GM20431 (cell line): Measurements from ENCODE around the gene RER1.

Experiments
- in situ Hi-C: fragments of 300-500 bp; cut with MseI, MboI; formaldehyde crosslinking; loops from one replicate; pipeline ENCODE4 v1.15.0; 2020; ENCODE audit warnings: low sequenced_read_pairs; ENCODE audit not compliant: unreplicated experiment

The RER1 gene

DNA sequence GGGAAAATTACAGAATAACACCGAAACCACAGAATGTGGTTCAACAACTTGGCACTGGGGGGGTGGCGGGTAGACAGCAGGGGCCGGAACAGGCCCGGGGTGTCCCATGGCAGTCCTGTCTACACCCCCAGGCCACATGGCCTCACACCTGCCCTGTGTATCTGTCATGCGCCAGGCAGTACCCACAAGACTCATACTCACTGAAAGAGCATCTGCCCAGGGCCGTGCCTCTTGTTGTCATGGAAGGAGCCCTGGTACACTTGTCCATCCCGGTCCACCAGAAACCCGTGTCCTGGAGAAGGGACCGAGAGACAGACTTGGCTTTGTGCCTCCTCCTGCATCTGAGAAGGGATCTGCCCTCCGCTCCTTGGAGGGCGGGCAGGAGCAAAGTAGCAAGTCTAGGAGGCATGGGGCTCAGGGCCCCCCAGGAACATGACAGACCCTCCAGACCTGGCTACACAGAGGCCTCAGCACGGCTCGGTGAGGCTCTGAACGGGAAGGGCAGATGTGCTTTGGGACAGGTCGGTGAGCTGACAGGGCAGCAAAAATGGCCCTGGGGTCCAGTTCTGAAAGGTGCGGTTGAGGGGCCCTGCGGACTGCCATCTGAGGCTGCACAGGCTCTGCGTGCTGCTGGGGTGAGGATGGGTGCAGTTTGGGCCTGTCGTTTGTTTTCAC is 5.9 kb upstream of the RER1 start:
- in situ Hi-C loops: loop anchor here (10.0 kb wide), 1 partner anchor 191 kb away; the partner anchor contains the start of gene FAAP20

GRCh38 chr1:2386636-2387611 is 4.7 kb upstream of the RER1 start:
- in situ Hi-C loops: loop anchor here (10.0 kb wide), 1 partner anchor 192 kb away; the partner anchor contains the start of gene FAAP20

DNA sequence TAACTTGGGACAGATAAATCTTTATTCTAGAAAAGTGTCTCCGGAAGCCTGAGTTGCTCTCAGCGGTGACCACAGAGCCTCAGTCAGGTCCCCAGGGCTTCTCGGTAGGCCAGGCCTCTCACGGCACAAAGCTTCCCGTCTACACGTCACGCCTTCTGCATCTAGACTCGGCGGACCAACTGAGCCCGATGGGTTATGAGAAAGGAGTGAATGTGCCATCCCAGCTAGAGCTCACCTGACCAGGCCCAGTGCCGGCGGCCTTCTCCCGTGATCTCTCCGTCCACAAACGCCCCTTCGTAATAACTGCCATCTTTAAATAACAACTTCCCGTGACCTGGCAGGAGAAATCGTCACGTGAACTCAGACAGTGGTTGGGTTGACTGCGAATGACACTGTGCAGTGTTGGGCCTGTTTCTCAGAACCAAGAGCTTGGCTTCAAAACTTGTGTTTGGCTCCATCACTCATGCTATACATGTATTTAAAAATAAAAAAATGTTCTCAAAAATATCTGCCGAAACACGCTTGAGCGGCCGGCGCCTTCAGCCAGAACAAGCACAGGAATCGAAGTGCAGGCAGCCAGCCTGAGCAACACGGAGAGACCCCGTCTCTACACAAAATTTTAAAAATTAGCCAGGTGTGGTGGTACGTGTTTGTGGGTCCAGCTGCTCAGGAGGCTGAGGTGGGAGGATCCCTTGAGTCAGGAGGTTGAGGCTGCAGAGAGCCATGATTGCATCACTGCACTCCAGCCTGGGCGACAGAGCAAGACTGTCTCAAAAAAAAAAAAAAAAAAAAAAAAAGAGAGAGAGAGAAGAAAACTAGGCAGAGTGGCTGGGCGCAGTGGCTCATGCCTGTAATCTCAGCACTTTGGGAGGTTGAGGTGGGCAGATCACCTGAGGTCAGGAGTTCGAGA is 3.4 kb upstream of the RER1 start:
- in situ Hi-C loops: loop anchor here (10.0 kb wide), 1 partner anchor 193 kb away; the partner anchor contains the start of gene FAAP20

DNA sequence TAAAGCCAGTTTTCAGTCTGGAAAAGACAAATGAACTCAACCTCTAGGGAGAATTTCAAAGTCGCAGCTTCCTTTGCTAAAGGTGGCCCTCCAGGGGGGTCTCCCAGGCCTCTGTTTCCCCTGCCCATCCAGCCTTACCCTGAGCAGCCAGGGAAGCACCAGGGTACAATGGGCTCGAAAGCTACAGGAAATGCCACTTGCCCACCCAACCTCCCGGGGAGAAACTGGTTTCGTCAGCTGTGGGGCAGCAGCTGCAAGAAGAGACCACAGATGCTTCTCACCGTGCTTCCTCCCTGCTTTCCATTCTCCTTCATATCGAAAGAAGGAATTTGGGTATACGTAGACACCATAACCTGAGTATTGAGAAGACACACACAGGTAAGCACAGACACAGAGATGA is 2.0 kb upstream of the RER1 start:
- in situ Hi-C loops: loop anchor here (10.0 kb wide), 1 partner anchor 195 kb away; the partner anchor contains the start of gene FAAP20

DNA sequence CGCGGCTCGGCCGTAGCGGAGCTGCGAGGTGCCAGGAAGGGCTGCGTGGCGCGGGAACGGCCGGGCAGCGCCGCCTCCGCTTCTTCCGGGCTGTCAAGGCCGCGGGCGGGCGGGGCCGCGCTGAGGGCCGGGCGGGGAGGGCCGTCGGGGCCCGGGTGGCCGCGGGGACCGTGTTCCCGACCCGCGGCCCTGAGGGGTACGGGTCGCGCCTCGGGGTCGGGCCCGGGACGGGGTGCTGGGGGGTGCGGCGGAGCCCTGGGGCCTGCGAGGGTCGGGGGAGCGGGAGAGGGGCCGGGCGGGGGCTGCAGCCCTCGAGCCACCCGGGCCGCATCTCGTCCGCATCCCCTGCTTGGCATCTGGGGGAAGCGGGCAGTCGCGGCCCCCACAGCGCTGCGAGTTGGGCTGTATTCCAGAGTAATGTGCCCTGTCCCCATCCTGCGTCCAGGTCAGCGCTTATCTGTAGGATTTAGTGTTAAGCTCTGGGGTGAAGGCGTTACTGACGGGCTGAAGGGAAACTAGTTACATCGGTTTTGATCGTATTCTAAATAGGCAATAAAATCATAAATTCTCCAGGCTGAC is 379 bp downstream of the RER1 start:
- in situ Hi-C loops: no loop called here

DNA sequence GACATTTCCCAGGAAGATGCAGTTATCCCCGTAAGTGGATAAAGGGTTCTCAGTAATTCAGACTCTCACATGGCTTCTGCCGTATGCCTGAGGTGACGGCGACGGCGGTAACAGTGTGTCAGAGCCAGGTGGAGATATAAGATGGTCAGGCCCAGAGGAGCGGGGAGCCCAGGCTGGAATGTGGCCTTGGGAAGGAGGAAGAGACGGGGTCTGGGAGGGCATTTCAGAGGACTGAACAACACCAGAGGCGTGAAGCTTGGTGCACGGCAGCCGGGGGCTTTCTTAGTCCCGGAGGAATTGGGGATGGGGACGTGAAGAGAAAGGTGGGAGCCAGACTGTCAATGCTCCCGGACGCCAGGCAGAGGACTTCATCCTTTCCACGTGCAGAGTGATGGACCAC is 1.0 kb downstream of the RER1 start:
- in situ Hi-C loops: no loop called here

DNA sequence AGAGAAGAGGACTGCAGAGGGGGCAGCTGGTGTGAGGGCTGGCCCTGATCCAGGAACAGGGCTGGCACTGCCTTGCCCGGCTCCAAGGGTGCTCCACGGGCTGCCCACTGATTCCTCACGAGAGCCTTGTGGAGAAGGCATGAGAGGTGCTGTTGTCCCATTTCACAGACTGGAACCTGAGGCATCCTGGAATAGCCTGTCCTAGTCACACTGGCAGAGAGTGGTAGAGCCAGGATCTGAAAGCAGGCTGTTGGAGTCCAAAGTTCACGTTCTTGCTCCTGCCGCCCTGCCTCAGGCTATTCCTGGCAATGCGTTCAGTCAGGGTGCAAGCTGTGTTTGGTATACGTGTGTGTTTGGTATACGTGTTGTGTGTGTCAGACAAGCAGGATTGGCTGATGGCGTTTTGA is 1.8 kb downstream of the RER1 start:
- in situ Hi-C loops: no loop called here

GRCh38 chr1:2394220-2394619 is 2.6 kb downstream of the RER1 start:
- in situ Hi-C loops: no loop called here

- in situ Hi-C loops: no loop called here
These were observed 3.1 kb downstream of the RER1 start for GRCh38 chr1:2394761-2395160.

DNA sequence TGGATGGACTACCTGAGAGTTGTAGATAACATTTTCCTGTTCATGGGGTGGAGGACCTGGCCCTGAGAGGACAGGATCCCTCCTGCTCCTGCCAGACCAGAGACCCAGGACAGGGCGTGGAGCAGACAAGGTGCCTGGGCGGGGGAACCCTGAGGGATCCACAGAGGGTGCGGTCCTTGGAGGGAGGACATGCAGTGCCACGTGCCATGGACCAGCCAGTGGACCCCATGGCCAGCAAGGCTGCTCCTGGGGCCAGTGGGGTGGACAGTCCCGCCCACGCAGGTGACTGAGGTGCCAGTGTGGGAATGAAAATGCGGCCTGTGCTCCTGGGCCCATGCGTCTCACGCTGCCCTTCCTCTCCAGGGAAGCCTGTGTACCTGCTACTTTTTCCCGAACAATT is 3.6 kb downstream of the RER1 start:
- in situ Hi-C loops: no loop called here

- in situ Hi-C loops: no loop called here
These were observed 4.4 kb downstream of the RER1 start for GRCh38 chr1:2396059-2396458.

GRCh38 chr1:2396476-2396875 is 4.8 kb downstream of the RER1 start:
- in situ Hi-C loops: no loop called here

DNA sequence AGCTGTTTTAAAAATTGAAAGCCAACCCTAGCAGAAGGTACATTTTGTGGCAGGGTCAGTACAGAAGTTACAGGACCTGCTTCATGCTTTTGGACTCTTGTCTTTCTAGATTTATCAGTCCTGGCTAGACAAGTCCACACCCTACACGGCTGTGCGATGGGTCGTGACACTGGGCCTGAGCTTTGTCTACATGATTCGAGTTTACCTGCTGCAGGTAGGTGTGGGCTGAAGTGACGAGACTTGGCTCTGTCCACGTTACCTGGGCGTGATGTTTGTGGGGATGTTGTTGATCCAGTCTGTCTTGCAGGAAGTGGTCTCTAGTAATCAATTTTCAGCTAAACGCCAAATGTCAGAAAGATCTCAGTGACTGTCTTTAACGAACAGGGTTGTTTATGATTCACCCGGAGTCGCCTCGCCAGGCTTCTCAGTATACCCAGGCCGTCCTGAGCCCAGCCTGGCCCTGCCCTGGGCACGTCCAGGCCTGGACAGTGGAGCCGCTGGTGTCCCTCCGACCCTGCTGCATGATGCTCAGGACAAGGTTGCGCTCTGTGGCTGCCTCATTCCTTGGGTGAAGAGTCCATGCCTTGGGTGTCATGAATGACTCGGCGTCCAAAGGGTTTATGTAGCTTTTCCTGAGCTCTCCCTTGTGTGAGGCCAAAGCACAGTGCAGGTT is 5.5 kb downstream of the RER1 start:
- in situ Hi-C loops: no loop called here

- in situ Hi-C loops: no loop called here
These were observed 7.2 kb downstream of the RER1 start for GRCh38 chr1:2398871-2399270.

DNA sequence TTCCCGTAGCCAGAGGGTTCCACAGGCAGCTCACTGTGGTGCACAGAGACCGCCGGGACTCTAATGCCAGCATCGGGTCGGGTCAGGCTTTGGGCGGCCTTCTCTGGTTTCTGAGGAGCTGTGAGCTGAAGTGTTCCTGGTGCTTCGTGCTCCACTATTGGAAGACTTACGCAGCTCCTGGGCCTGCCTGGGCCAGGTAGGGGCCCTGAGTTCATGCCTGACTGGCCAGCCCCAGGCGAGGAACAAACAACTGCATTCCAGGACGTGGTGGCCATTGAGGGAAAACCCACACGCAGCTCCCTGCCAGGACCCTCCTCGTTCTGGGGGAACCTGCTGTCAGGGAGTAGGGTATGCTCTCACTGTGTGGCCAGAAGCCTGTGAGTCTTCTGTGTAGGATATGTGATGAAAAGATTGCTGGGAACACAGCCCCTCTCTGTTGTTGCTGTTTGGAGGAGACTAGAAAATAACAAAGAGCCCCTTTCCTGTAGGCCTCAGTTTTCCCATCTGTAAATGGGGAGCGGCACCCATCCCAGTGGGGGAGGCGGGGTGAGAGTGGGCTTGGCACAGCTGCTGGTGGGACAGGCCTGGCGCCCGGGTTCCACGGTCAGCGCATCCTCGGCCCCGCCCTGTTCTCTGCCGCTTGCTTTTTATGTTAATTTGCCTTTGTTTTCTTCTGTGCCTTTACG is 8.4 kb downstream of the RER1 start:
- in situ Hi-C loops: no loop called here

DNA sequence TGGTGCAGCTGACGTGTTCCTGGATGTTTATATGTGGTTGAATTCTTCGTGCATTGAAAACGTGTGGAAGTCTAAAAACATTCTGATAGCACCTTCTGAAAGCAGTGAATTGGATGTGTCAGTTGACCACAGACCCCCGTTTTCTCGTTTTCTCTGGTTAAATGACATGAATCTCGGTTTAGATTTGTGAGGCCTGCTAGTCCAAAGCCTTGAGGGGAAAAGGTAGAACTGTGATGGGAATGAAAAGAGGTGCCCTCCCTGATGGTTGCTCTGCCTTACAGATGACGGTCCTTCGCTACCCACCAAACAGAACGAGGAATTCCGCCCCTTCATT is 8.9 kb downstream of the RER1 start:
- in situ Hi-C loops: no loop called here

DNA sequence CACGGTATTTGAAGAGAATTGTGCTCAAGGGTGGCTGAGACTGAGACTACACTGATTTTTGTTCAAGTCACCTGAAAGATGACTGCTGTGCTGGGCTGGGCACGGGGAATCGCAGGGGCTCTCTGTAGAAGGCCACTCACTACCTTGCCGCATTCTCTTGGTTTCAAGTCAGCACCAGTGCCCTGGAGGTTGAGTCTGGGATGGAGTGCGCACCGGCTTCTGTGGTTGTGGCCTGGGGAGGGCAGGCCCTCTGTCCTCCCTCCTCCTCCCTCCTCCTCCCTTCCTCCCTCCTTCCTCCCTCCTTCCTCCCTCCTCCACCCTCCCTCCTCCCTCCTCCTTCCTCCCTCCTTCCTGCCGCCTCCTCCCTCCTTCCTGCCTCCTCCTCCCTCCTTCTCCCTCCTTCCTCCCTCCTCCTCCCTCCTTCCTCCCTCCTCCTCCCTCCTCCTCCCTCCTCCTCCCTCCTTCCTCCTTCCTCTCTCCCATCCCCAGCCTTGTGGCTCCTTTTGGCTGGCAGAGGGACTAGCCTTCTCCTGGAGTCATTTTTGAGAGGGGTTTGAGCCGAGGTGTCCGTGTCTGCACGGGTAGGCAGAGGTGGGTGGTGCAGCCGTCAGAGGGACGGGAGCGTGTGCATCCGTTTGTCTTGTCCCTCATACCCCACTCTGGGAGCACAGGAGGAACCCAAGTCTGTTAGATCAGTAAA is 9.5 kb downstream of the RER1 start:
- in situ Hi-C loops: no loop called here

- in situ Hi-C loops: no loop called here
These were observed 10.8 kb downstream of the RER1 start for GRCh38 chr1:2402420-2402819.
